ENCODE data around the gene SLC7A9.

The SLC7A9 gene

GRCh38 chr19:32818536-32818935, 51.0 kb downstream of the SLC7A9 start:
- Mint-ChIP-seq H3K36me3 (ENCODE audit: low read depth) (no peaks in the 10 kb centered on the region), H3K27ac (no peak overlapping the region), H3K9me3 (no peaks in the 10 kb centered on the region), H3K4me1 (peaks cover 65% of the 10 kb centered on the region), H3K27me3 (ENCODE audit: low read depth, poor library complexity) (peaks cover 16% of the 10 kb centered on the region), H3K4me3 (no peak overlapping the region)
- TF ChIP-seq CTCF (IDR thresholded peaks at IDR 0.05): no peak
- no peak for DNase-seq

GRCh38 chr19:32817569-32818476, 51.7 kb downstream of the SLC7A9 start:
- Mint-ChIP-seq H3K9me3 (no peaks in the 10 kb centered on the region), H3K27ac (no peak overlapping the region), H3K4me1 (peaks cover 59% of the 10 kb centered on the region)

GRCh38 chr19:32816555-32817099, 52.9 kb downstream of the SLC7A9 start:
- TF ChIP-seq CTCF (IDR thresholded peaks at IDR 0.05): no peak
- Mint-ChIP-seq H3K4me3 (no peak overlapping the region), H3K4me1 (peaks cover 59% of the 10 kb centered on the region), H3K27me3 (ENCODE audit: low read depth, poor library complexity) (peaks cover 16% of the 10 kb centered on the region), H3K27ac (peak overlapping the region; percentile 93), H3K36me3 (ENCODE audit: low read depth) (no peaks in the 10 kb centered on the region), H3K9me3 (no peaks in the 10 kb centered on the region)
- DNase-seq: no peak

More at GRCh38 chr19:32817569-32818476, 51.7 kb downstream of the SLC7A9 start:
- no peak for DNase-seq
- H3K4me3 Mint-ChIP-seq: no peak overlapping the region
- H3K36me3 Mint-ChIP-seq (ENCODE audit: low read depth): no peaks in the 10 kb centered on the region
- peaks cover 16% of the 10 kb centered on the region for H3K27me3 Mint-ChIP-seq (ENCODE audit: low read depth, poor library complexity)
- TF ChIP-seq CTCF (IDR thresholded peaks at IDR 0.05): no peak

- no peaks in the 10 kb centered on the region for H3K9me3 Mint-ChIP-seq
- DNase-seq: no peak
- H3K4me1 Mint-ChIP-seq: peaks cover 45% of the 10 kb centered on the region
- H3K27me3 Mint-ChIP-seq (ENCODE audit: low read depth, poor library complexity): peaks cover 9% of the 10 kb centered on the region
- H3K4me3 Mint-ChIP-seq: no peak overlapping the region
- H3K27ac Mint-ChIP-seq: no peak overlapping the region
- no peaks in the 10 kb centered on the region for H3K36me3 Mint-ChIP-seq (ENCODE audit: low read depth)
- no peak for TF ChIP-seq CTCF (IDR thresholded peaks at IDR 0.05)
Observed at GRCh38 chr19:32814624-32815023, 54.9 kb downstream of the SLC7A9 start.

- Mint-ChIP-seq H3K4me3 (no peak overlapping the region), H3K36me3 (ENCODE audit: low read depth) (no peaks in the 10 kb centered on the region), H3K27me3 (ENCODE audit: low read depth, poor library complexity) (peaks cover 7% of the 10 kb centered on the region), H3K27ac (no peak overlapping the region), H3K4me1 (peaks cover 41% of the 10 kb centered on the region), H3K9me3 (no peaks in the 10 kb centered on the region)
- no peak for TF ChIP-seq CTCF (IDR thresholded peaks at IDR 0.05)
- no peak for DNase-seq
Observed at GRCh38 chr19:32813862-32814425, 55.6 kb downstream of the SLC7A9 start.

All from nephron progenitor cell (in vitro differentiated cells).